ENCODE measurements around the gene THAP11.
"Not testable (repeated sequence)": the region's sequence is repeated elsewhere in the genome, so short reads cannot be mapped to it uniquely, and the experiment has no call there.

THAP11 gene

GRCh38 chr16:67833415-67834241 is 8.5 kb upstream of the THAP11 start:
- DNase-seq (ENCODE audit: extremely low read depth in 1 of 2, low read depth in 1 of 2): peak; percentile 78 to 91

GRCh38 chr16:67834242-67834614 is 7.9 kb upstream of the THAP11 start:
- no peak for DNase-seq (ENCODE audit: extremely low read depth in 1 of 2, low read depth in 1 of 2)

- not testable (repeated sequence) for DNase-seq (ENCODE audit: extremely low read depth in 1 of 2, low read depth in 1 of 2)
Measured at GRCh38 chr16:67837190-67837589, 4.9 kb upstream of the THAP11 start.

- DNase-seq (ENCODE audit: extremely low read depth in 1 of 2, low read depth in 1 of 2): no peak
Measured at GRCh38 chr16:67837811-67838210, 4.3 kb upstream of the THAP11 start.

DNA sequence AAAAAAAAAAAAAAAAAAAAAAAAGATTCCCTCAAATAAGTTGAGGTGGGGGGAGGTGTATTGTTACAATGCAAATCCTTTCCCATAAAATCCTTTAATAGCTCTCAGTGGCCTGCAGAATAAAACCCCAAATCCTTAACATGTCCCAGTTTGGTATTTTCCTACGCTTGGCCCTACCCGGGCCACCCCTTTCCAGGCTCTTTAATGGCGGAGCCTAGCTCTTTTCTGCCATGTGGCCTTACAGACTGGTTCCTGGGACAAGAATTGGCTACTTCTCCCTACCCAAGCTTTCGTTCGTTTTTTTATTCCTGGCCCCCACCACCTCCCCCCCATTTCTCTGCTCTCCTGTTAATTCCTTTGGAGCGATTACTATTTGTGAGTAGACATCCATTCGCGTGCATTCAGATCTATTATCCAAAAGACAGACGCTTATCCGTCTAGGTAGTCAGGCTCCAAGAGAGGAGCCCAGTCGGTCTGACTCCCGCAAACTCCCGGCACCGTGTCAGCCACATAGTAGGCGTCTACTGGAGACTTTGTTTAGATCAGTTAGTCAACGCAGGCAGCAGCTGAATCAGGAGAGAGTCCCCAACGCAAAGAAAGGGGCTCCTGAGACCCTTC is 813 bp upstream of the THAP11 start:
- DNase-seq (ENCODE audit: extremely low read depth in 1 of 2, low read depth in 1 of 2): no peak

DNA sequence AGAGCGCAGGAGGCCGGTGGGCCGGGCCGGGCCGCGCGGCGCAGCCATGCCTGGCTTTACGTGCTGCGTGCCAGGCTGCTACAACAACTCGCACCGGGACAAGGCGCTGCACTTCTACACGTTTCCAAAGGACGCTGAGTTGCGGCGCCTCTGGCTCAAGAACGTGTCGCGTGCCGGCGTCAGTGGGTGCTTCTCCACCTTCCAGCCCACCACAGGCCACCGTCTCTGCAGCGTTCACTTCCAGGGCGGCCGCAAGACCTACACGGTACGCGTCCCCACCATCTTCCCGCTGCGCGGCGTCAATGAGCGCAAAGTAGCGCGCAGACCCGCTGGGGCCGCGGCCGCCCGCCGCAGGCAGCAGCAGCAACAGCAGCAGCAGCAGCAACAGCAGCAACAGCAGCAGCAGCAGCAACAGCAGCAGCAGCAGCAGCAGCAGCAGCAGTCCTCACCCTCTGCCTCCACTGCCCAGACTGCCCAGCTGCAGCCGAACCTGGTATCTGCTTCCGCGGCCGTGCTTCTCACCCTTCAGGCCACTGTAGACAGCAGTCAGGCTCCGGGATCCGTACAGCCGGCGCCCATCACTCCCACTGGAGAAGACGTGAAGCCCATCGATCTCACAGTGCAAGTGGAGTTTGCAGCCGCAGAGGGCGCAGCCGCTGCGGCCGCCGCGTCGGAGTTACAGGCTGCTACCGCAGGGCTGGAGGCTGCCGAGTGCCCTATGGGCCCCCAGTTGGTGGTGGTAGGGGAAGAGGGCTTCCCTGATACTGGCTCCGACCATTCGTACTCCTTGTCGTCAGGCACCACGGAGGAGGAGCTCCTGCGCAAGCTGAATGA is 606 bp downstream of the THAP11 start:
- DNase-seq (ENCODE audit: extremely low read depth in 1 of 2, low read depth in 1 of 2): peak; percentile 40 to 44

- DNase-seq (ENCODE audit: extremely low read depth in 1 of 2, low read depth in 1 of 2): no peak
Measured at GRCh38 chr16:67843343-67843765, 1.2 kb downstream of the THAP11 start.

DNA sequence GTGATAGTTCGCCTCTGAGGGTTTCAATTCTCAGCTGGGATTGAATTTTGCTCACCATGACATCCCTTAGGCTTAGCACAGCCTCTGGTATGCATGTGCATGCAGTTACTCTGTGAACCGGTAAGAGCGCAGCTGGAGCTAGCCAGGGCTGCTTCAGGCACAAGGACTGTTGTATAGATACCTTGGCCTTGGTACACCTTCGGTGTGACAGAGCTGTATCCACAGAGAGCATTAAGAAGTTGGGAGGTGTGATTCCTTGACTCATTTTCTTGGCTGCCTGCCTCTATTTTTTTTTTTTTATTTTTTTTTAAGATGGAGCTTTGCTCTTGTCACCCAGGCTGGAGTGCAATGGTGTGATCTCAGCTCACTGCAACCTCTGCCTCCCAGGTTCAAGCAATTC is 2.4 kb downstream of the THAP11 start:
- no peak for DNase-seq (ENCODE audit: extremely low read depth in 1 of 2, low read depth in 1 of 2)

DNA sequence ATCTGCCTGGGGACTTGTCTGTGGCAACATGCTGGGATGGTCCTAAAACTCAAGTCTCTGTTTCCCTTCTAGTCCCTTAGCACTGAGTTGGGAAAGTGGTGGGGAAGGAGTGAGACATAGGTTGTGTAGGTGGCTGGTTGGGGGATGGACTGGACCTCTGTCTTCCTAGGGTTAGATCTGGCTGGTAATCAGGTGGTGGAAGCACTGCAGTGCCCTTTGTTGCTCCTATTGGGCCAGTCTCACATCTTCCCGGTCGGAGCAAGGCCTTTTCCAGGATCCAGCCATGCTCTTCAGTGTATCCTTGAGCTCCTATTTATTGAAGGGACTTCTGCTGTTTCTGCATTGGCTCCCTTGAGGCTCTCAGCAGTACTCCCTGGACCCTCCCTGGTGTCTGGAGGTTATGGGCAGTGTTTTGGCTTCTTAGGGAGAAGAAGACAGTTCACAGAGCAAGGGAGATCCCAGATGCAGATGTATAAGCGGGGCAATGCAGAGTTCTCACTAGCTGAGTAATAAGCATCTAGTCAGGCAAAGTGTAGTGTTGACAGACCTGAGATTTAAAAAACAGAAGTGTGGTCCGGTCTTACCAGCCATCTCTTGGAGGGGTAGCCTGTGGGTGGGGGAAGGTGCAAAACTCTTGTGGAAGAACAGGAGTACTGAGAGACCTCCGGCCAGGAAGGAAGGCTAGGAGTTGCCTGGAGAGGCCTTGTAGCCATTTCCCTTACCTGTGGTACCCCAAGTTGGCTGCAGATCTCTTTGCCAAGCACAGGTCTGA is 3.4 kb downstream of the THAP11 start:
- no peak for DNase-seq (ENCODE audit: extremely low read depth in 1 of 2, low read depth in 1 of 2)

GRCh38 chr16:67846063-67846319 is 3.9 kb downstream of the THAP11 start:
- DNase-seq (ENCODE audit: extremely low read depth in 1 of 2, low read depth in 1 of 2): no peak

DNA sequence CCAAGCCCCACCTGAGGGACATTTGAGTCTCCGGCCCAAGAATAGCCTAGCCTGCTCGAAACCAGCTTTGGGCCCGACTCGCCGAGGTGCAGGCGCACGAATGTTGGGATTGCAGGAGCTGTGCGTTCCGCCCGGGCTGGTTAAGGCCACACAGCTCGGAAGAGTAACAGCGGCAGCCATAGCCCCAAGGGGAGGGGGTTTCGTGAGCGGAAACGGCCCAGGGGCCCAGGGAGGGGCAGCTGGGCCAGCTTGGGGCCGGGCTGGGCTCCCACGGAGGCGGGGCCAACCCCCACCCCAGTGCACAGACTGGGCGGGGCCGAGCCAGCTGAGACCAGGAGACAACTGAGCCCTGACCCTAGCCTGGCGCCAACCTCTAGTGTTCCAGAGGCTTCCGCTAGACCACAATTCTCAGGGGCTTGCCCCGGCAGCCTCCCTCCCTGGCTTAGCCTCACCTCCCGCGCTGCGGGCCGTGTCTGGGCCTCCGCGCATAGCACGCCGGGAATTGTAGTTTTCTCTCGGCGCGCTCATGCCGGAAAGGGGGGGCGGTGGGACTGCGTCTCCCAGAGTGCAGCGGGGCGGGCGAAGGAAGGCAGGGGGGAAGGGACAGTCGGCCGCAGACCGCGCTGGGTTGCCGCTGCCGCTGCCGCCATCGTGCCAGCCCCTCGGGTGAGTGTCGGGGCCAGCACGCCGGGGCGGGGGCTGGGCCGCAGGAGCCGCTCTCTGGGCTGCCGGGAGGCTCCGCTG is 4.4 kb downstream of the THAP11 start, which contains the start of gene NUTF2:
Gene NUTF2 (plus strand): TSS at position 614 of the 744 bp plus-strand sequence. CDS start 18,198 bp downstream, outside the sequence.
- peak; percentile 92 to 94 for DNase-seq (ENCODE audit: extremely low read depth in 1 of 2, low read depth in 1 of 2)

- DNase-seq (ENCODE audit: extremely low read depth in 1 of 2, low read depth in 1 of 2): peak in 1 of 2 donors; percentile 29
Measured at GRCh38 chr16:67847064-67847861, 5.1 kb downstream of the THAP11 start, which contains the start of gene CENPT. Gene CENPT, minus strand, starts transcription at chr16:67847693. Its CDS starts 13,834 bp downstream, at chr16:67833859.

DNA sequence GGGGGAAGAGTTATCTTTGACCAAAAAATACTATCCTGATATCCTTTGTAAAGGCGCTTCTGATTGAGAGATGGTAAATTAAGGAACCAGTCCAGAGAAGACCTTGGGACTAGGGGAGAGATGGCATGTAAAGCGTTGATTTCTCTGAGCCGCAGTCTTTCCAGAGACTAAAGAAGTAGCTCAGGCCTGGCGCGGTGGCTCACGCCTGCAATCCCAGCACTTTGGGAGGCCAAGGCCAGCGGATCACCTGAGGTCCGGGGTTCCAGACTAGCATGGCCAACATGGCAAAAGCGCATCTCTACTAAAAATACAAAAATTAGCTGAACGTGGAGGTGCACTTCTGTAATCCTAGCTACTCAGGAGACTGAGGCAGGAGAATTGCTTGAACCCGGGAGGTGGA is 6.0 kb downstream of the THAP11 start:
- DNase-seq (ENCODE audit: extremely low read depth in 1 of 2, low read depth in 1 of 2): no peak

DNA sequence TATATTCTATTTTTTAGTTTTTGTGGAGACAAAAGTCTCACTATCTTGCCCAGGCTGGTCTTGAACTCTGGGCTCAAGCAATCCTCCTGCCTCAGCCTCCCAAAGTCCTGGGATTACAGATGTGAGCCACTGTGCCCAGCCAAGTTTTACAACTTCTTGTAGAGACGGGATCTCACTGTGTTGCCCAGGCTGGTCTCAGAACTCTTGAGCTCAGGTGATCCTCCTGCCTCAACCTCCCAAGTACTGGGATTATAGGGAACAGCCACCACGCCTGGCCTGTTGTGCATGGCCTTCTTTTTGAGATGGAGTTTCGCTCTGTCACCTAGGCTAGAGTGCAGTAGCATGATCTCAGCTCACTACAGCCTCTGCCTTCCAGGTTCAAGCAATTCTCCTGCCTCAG is 11.6 kb downstream of the THAP11 start:
- DNase-seq (ENCODE audit: extremely low read depth in 1 of 2, low read depth in 1 of 2): no peak

DNA sequence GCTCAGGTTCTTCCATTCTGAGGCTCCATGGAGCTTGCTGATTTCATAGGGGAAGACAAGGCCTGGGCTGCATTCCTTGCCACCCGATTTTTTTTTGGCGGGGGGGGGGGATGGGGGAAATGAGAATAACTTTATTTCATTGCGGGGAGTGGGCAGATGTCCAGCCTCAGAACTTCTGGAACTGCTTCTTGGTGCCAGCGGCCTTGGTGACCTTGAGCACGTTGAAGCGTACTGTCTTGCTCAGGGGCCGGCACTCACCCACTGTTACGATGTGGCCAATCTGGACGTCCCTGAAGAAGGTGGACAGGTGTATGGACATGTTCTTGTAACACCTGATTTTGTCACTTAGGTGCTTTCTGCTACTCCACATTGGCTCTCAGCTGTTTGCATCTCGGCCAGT is 13.7 kb downstream of the THAP11 start:
- DNase-seq (ENCODE audit: extremely low read depth in 1 of 2, low read depth in 1 of 2): no peak

DNA sequence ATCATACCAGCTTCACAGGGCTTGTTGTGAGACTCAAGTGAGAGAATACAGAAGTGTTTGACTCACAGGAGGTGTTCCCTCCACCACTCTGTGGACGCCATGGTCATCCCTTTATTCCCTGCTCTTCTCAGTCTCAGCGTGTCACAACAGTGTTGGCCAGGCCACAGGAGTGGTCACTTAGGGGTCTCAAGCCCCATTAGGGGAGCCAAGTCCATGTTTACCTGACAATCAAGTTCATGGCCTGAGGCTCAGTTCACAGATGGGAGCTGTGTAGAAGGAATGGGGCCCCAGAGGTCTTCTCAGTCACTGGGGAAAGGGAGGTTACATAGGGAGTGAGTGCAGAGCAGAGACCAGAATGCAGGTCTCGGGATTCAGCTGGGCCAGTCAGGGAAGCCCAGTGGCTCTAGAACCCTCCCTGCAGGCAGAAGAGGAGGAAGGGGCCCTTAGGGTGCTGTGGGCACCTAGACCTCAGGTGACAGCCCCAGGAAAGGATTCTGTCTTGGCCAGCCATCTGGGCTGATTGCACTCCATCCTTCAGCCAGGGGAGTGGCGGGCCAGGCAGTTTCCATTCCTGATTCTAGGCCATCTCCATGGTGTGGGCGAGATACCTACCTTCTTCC is 14.9 kb downstream of the THAP11 start:
- no peak for DNase-seq (ENCODE audit: extremely low read depth in 1 of 2, low read depth in 1 of 2)

DNA sequence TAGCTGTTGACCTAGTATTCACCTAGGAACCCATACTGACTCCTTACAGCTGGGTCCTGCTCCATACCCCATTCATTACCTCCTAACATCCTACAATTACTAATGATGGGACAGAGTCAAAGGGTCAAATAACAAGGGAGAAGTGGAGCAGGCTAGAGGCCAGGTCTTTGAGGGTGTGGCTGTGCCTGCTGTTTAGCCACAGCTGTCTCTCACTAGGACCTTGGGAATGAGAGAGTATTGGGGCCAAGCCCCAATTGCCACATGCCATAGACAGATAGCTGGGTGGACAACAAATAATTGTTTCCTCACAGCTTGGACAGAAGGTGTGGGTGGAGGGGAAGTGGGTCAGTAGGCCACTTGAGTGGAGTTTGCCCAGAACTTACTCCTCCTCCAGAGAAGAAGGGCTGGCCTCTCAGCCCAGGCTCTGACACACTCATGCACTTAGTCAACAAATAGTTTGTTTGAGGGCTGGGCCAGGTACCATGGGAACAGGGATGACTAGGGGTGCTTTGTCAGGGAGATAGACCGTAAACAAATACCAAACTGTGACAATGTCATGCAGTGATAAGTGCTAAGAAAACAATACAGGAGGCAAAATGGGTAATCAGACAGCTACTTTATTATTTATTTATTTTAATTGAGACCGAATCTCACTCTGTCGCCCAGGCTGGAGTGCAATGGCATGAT is 15.6 kb downstream of the THAP11 start:
- peak in 1 of 2 donors; percentile 18 for DNase-seq (ENCODE audit: extremely low read depth in 1 of 2, low read depth in 1 of 2)

GRCh38 chr16:67858500-67858899 is 16.4 kb downstream of the THAP11 start:
- no peak for DNase-seq (ENCODE audit: extremely low read depth in 1 of 2, low read depth in 1 of 2)

Data from stimulated activated CD8-positive, alpha-beta memory T cell treated with anti-CD3 and anti-CD28 coated beads, Interleukin-7, amount 100 ng/mL, for 48 hours (primary cell).